HepG2 (cell line): Measurements from ENCODE around the gene ASIC3. TPM values are rescaled to one million over a fixed set of nuclear protein-coding genes. Genes with fewer than 3 reads are reported as not detected.

Experiments used
- ELF4 ChIP-seq: sonication (generic); formaldehyde crosslinking; IDR thresholded peaks from 2 replicates; pipeline ENCODE4 v1.5.0; 2020; ENCODE audit warnings: missing genetic modification reagents, mild to moderate bottlenecking, moderate library complexity, borderline replicate concordance
- JUND ChIP-seq: sonication (generic); formaldehyde crosslinking; IDR thresholded peaks from 2 replicates; pipeline ENCODE4 v1.8.0; 2022; ENCODE audit warnings: mild to moderate bottlenecking, missing genetic modification reagents
- MAFF ChIP-seq: IDR thresholded peaks from 2 replicates; pipeline ENCODE4 v1.6.1; 2011; ENCODE audit warnings: low read depth, low read length, improper control_type of control experiment
- MTA3 ChIP-seq: sonication (generic); formaldehyde crosslinking; IDR thresholded peaks from 2 replicates; pipeline ENCODE4 v1.4.0; 2020; ENCODE audit warnings: missing genetic modification reagents
- POLR2A ChIP-seq, 2 experiments: IDR thresholded peaks; 2 replicates each; pipeline ENCODE4 v1.6.1; 2011; ENCODE audit warnings: low read depth in 2 of 2, low read length in 2 of 2, mild to moderate bottlenecking in 1 of 2, moderate library complexity in 1 of 2; ENCODE audit not compliant: insufficient read depth in 1 of 2
- SNAPC4 ChIP-seq: sonication (generic); formaldehyde crosslinking; IDR thresholded peaks from 2 replicates; pipeline ENCODE4 v1.4.0; 2020; ENCODE audit warnings: mild to moderate bottlenecking, missing genetic modification reagents
- SP2 ChIP-seq: sonication (generic); formaldehyde crosslinking; IDR thresholded peaks from 2 replicates; pipeline ENCODE4 v1.5.1; 2020; ENCODE audit warnings: mild to moderate bottlenecking, missing genetic modification reagents
- TIGD3 ChIP-seq: sonication (generic); formaldehyde crosslinking; IDR thresholded peaks from 2 replicates; pipeline ENCODE4 v1.5.1; 2020; ENCODE audit warnings: mild to moderate bottlenecking, missing genetic modification reagents, borderline replicate concordance
- TP53 ChIP-seq: sonication (generic); formaldehyde crosslinking; conservative IDR thresholded peaks from 2 replicates; pipeline ENCODE4 v1.4.0; 2020; ENCODE audit warnings: missing genetic modification reagents
- U2AF2 ChIP-seq: fragments of 200-400 bp; formaldehyde crosslinking; IDR thresholded peaks from 2 replicates; pipeline ENCODE4 v1.6.1; 2017; ENCODE audit warnings: low read depth, mild to moderate bottlenecking, low read length
- USF2 ChIP-seq, 2 experiments: sonication (generic) in 1 of 2; formaldehyde crosslinking in 1 of 2; IDR thresholded peaks; 2 replicates each; pipeline versions ENCODE4 v1.5.1 to v1.6.1; 2011 to 2020; ENCODE audit warnings: borderline replicate concordance in 1 of 2, low read depth in 1 of 2, low read length in 1 of 2, mild to moderate bottlenecking in 1 of 2, missing genetic modification reagents in 1 of 2, moderate library complexity in 1 of 2
- WIZ ChIP-seq: sonication (generic); formaldehyde crosslinking; IDR thresholded peaks from 2 replicates; pipeline ENCODE4 v1.5.1; 2020; ENCODE audit warnings: mild to moderate bottlenecking, missing genetic modification reagents
- ZMYM4 ChIP-seq: sonication (generic); formaldehyde crosslinking; IDR thresholded peaks from 2 replicates; pipeline ENCODE4 v1.8.1; 2023; ENCODE audit warnings: mild to moderate bottlenecking, missing genetic modification reagents
- ZNF234 ChIP-seq: sonication (generic); formaldehyde crosslinking; conservative IDR thresholded peaks from 2 replicates; pipeline ENCODE4 v1.5.1; 2020; ENCODE audit warnings: mild to moderate bottlenecking, missing genetic modification reagents
- ZNF460 ChIP-seq: sonication (generic); formaldehyde crosslinking; IDR thresholded peaks from 2 replicates; pipeline ENCODE4 v1.5.1; 2020; ENCODE audit warnings: missing genetic modification reagents, mild to moderate bottlenecking, borderline replicate concordance
- ZNF574 ChIP-seq: sonication (generic); formaldehyde crosslinking; IDR thresholded peaks from 2 replicates; pipeline ENCODE4 v1.4.0; 2020; ENCODE audit warnings: missing genetic modification reagents
- polyA plus RNA-seq, 8 experiments: library from polyadenylated mRNA; depleted of rRNA in 3 of 8; stranded (reverse) in 7 of 8; unstranded in 1 of 8; fragments of >200 nt; fragmentation: Illumina TruSeq in 4 of 8; extraction: Trizol in 4 of 8; gene quantifications; 2 replicates each; pipeline versions ENCODE4 v1.2.1 to v1.2.3, GENCODE V29; 2011 to 2016; ENCODE audit warnings: low read depth in 4 of 8, missing spikeins in 1 of 8, mixed read lengths in 1 of 8; ENCODE audit not compliant: insufficient read depth in 1 of 8
- total RNA-seq, 5 experiments: library from RNA; depleted of rRNA; stranded (reverse); fragments of >200 nt; fragmentation: Illumina TruSeq; extraction: Trizol; gene quantifications; 2 replicates each; pipeline ENCODE4 v1.2.3, GENCODE V29; 2016; ENCODE audit warnings: low read depth in 1 of 5

Gene ASIC3
- total and polyA plus RNA-seq, 2 of the 13 experiments (the other 11 are each of a cell fraction or from before 2014, with no cell fraction given), result 0.51 TPM; not detected in 1

- TF ChIP-seq WIZ (CRISPR knock-in tag) (no peak), POLR2A (IDR thresholded peaks at IDR 0.05; ENCODE audit: insufficient read depth in 1 of 2, low read depth in 2 of 2, low read length in 2 of 2) (no peak), MAFF (no peak), TP53 (CRISPR knock-in tag) (no peak), TIGD3 (CRISPR knock-in tag) (no peak), MTA3 (no peak), JUND (CRISPR knock-in tag) (no peak), ZNF460 (CRISPR knock-in tag) (no peak), SP2 (CRISPR knock-in tag) (no peak; the same call in 1 of the 2 replicates), SNAPC4 (CRISPR knock-in tag) (no peak), USF2 (IDR thresholded peaks at IDR 0.05; ENCODE audit: low read depth, low read length) (no peak), USF2 (CRISPR knock-in tag; IDR thresholded peaks at IDR 0.05; ENCODE audit: borderline replicate concordance) (no peak), ZMYM4 (CRISPR knock-in tag) (no peak), ELF4 (CRISPR knock-in tag) (no peak), ZNF234 (CRISPR knock-in tag) (no peak), U2AF2 (no peak), ZNF574 (peak; percentile 90)
Observed at GRCh38 chr7:151083071-151083823, 34.9 kb downstream of the ASIC3 start, which contains the start of gene TMUB1 (continued).
